GM12873 (cell line): ENCODE data around the gene NFU1.

Experiments used
- CTCF ChIP-seq: IDR thresholded peaks from 2 replicates; pipeline ENCODE4 v1.5.1; 2012; ENCODE audit warnings: low read depth, mild to moderate bottlenecking, moderate library complexity, low read length, control low read depth; ENCODE audit not compliant: insufficient read depth; ENCODE audit errors: missing control alignments

The NFU1 gene

GRCh38 chr2:69429491-69430183, 7.6 kb downstream of the NFU1 start:
- TF ChIP-seq CTCF: no peak

GRCh38 chr2:69428981-69429380, 8.3 kb downstream of the NFU1 start:
- no peak for TF ChIP-seq CTCF

- TF ChIP-seq CTCF: no peak
Observed at GRCh38 chr2:69424419-69424818, 12.8 kb downstream of the NFU1 start.

DNA sequence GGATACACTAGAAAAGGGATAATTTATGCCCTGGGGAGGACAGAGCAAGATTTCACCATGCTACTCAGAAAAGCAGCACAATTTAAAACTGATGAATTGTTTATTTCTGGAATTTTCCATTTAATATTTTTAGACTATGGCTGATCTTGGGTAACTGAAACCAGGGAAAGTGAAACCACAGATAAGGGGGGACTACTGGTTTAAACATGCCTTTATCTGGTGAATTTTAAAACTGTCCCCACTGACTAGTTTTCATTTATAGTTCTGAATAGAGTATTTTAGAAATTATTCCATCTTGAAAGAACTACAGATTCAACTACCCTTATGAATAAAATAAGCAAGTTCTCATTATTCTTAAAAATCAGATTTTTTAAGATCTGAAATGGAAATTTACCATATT, 15.0 kb downstream of the NFU1 start:
- TF ChIP-seq CTCF: no peak

GRCh38 chr2:69416147-69416546, 21.1 kb downstream of the NFU1 start:
- TF ChIP-seq CTCF: no peak

- TF ChIP-seq CTCF: no peak
Observed at GRCh38 chr2:69411120-69411519, 26.1 kb downstream of the NFU1 start.

- no peak for TF ChIP-seq CTCF
Observed at GRCh38 chr2:69405306-69405705, 31.9 kb downstream of the NFU1 start.
